Naive B cell (primary cell): ENCODE measurements around the gene MORN1. TPM values are rescaled to one million over a fixed set of nuclear protein-coding genes. Genes with fewer than 3 reads are reported as not detected.

Experiments
- ATAC-seq, 2 donors: fragments of 150-1000 bp; cut with Tn5 transposase; 2 replicates each; pipeline ENCODE4 v1.10.0; 2021; ENCODE audit warnings: low read depth in 2 of 2, mild to moderate bottlenecking in 2 of 2, moderate library complexity in 2 of 2
- DNase-seq: peaks from one replicate; pipeline ENCODE4 v3.0.0; 2022
- H3K27ac Mint-ChIP-seq, 6 donors: one replicate each; pipeline ENCODE4 v1.8.0; 2020 to 2022; ENCODE audit warnings: mild to moderate bottlenecking in 6 of 6, mixed read lengths in 6 of 6, moderate library complexity in 5 of 6, inconsistent platforms in 2 of 6
- H3K27me3 Mint-ChIP-seq, 3 donors: one replicate each; pipeline ENCODE4 v1.8.0; 2021 to 2022; ENCODE audit warnings: mixed read lengths in 3 of 3, mild to moderate bottlenecking in 1 of 3
- H3K36me3 Mint-ChIP-seq, 2 donors: one replicate each; pipeline ENCODE4 v1.8.0; 2020 to 2022; ENCODE audit warnings: mixed read lengths in 2 of 2, inconsistent platforms in 1 of 2, mild to moderate bottlenecking in 1 of 2
- H3K4me1 Mint-ChIP-seq, 3 donors: one replicate each; pipeline ENCODE4 v1.8.0; 2020 to 2022; ENCODE audit warnings: mixed read lengths in 3 of 3, inconsistent platforms in 1 of 3, mild to moderate bottlenecking in 1 of 3, moderate library complexity in 1 of 3
- H3K4me3 Mint-ChIP-seq, 8 donors: one replicate each; pipeline ENCODE4 v1.8.0; 2020 to 2022; ENCODE audit warnings: mild to moderate bottlenecking in 8 of 8, mixed read lengths in 8 of 8, moderate library complexity in 8 of 8, inconsistent platforms in 2 of 8
- H3K9me3 Mint-ChIP-seq, 7 donors: one replicate each; pipeline ENCODE4 v1.8.0; 2020 to 2022; ENCODE audit warnings: mixed read lengths in 7 of 7, mild to moderate bottlenecking in 5 of 7, inconsistent platforms in 2 of 7, moderate library complexity in 1 of 7
- polyA plus RNA-seq, 6 donors: library from polyadenylated mRNA; unstranded; fragments of 300-500 nt; fragmentation: Illumina TruSeq; gene quantifications; one replicate each; pipeline ENCODE4 v1.2.3, GENCODE V29; 2021; ENCODE audit warnings: low read depth in 6 of 6

MORN1 gene
- polyA plus RNA-seq, 6 donors from 2014 or later: 0.29 to 7.1 (median 6.1) TPM

- no peaks in the 10 kb centered on the region for H3K36me3 Mint-ChIP-seq
- DNase-seq: no peak
- H3K27ac Mint-ChIP-seq: peak overlapping the region in 1 of 6 donors; percentile 37
- H3K4me1 Mint-ChIP-seq: peaks cover 10 to 13% (median 12%) of the 10 kb centered on the region in 3 donors
- peak overlapping the region in 1 of 8 donors; percentile 47 for H3K4me3 Mint-ChIP-seq
- no peaks in the 10 kb centered on the region for H3K9me3 Mint-ChIP-seq
- ATAC-seq: no peak
- H3K27me3 Mint-ChIP-seq: no peaks in the 10 kb centered on the region
These were observed 5.6 kb downstream of the MORN1 start for GRCh38 chr1:2385606-2386280.

- ATAC-seq (no peak), DNase-seq (no peak)
- H3K4me1 Mint-ChIP-seq: peaks cover 3 to 13% (median 9%) of the 10 kb centered on the region in 3 donors
- no peak overlapping the region for H3K27ac Mint-ChIP-seq
- H3K36me3 Mint-ChIP-seq: no peaks in the 10 kb centered on the region
- H3K4me3 Mint-ChIP-seq: no peak overlapping the region
- no peaks in the 10 kb centered on the region for H3K9me3 Mint-ChIP-seq
- H3K27me3 Mint-ChIP-seq: no peaks in the 10 kb centered on the region
These were observed 6.3 kb downstream of the MORN1 start for GRCh38 chr1:2384941-2385481.

GRCh38 chr1:2384130-2384860, 7.1 kb downstream of the MORN1 start:
- Mint-ChIP-seq H3K4me1 (peaks cover 8 to 17% (median 9%) of the 10 kb centered on the region in 3 donors), H3K4me3 (no peak overlapping the region), H3K27me3 (no peaks in the 10 kb centered on the region), H3K27ac (peak overlapping the region in 3 of 6 donors; percentile 44 to 81 (median 68)), H3K9me3 (no peaks in the 10 kb centered on the region), H3K36me3 (no peaks in the 10 kb centered on the region)
- ATAC-seq (no peak), DNase-seq (no peak)

GRCh38 chr1:2383576-2383975, 7.8 kb downstream of the MORN1 start:
- no peak for ATAC-seq
- H3K27me3 Mint-ChIP-seq: no peaks in the 10 kb centered on the region
- H3K36me3 Mint-ChIP-seq: no peaks in the 10 kb centered on the region
- DNase-seq: no peak
- peak overlapping the region in 2 of 6 donors; percentile 68 to 81 for H3K27ac Mint-ChIP-seq
- peaks cover 13 to 22% (median 14%) of the 10 kb centered on the region in 3 donors for H3K4me1 Mint-ChIP-seq
- H3K4me3 Mint-ChIP-seq: no peak overlapping the region
- H3K9me3 Mint-ChIP-seq: no peaks in the 10 kb centered on the region

GRCh38 chr1:2382621-2383361, 8.6 kb downstream of the MORN1 start:
- H3K27ac Mint-ChIP-seq: no peak overlapping the region
- peaks cover 13 to 22% (median 14%) of the 10 kb centered on the region in 3 donors for H3K4me1 Mint-ChIP-seq
- H3K9me3 Mint-ChIP-seq: no peaks in the 10 kb centered on the region
- no peaks in the 10 kb centered on the region for H3K27me3 Mint-ChIP-seq
- ATAC-seq: peak in 1 of 2 donors; percentile 21
- no peaks in the 10 kb centered on the region for H3K36me3 Mint-ChIP-seq
- DNase-seq: no peak
- H3K4me3 Mint-ChIP-seq: no peak overlapping the region

- Mint-ChIP-seq H3K27me3 (no peaks in the 10 kb centered on the region), H3K36me3 (no peaks in the 10 kb centered on the region), H3K27ac (peak overlapping the region in 2 of 6 donors; percentile 34 to 51), H3K9me3 (no peaks in the 10 kb centered on the region), H3K4me1 (peaks cover 13 to 22% (median 14%) of the 10 kb centered on the region in 3 donors), H3K4me3 (no peak overlapping the region)
- ATAC-seq (peak; percentile 89 to 95), DNase-seq (peak; percentile 68)
These were observed 9.4 kb downstream of the MORN1 start for GRCh38 chr1:2381741-2382620.

GRCh38 chr1:2380816-2381591, 10.3 kb downstream of the MORN1 start:
- Mint-ChIP-seq H3K4me3 (no peak overlapping the region), H3K9me3 (no peaks in the 10 kb centered on the region), H3K4me1 (peaks cover 13 to 22% (median 14%) of the 10 kb centered on the region in 3 donors), H3K36me3 (no peaks in the 10 kb centered on the region), H3K27ac (peak overlapping the region in 2 of 6 donors; percentile 19 to 68), H3K27me3 (no peaks in the 10 kb centered on the region)
- no peak for ATAC-seq
- DNase-seq: no peak

- peaks cover 13 to 22% (median 14%) of the 10 kb centered on the region in 3 donors for H3K4me1 Mint-ChIP-seq
- no peak for DNase-seq
- H3K27me3 Mint-ChIP-seq: no peaks in the 10 kb centered on the region
- peak in 1 of 2 donors; percentile 24 for ATAC-seq
- H3K36me3 Mint-ChIP-seq: no peaks in the 10 kb centered on the region
- peak overlapping the region in 4 of 8 donors; percentile 9 to 67 (median 46) for H3K4me3 Mint-ChIP-seq
- H3K27ac Mint-ChIP-seq: peak overlapping the region; percentile 30 to 80 (median 66)
- H3K9me3 Mint-ChIP-seq: no peaks in the 10 kb centered on the region
These were observed 11.5 kb downstream of the MORN1 start for GRCh38 chr1:2379733-2380404.

- peaks cover 13 to 22% (median 13%) of the 10 kb centered on the region in 3 donors for H3K4me1 Mint-ChIP-seq
- peak overlapping the region in 5 of 6 donors; percentile 37 to 89 (median 69) for H3K27ac Mint-ChIP-seq
- no peak for ATAC-seq
- no peak for DNase-seq
- no peaks in the 10 kb centered on the region for H3K36me3 Mint-ChIP-seq
- H3K9me3 Mint-ChIP-seq: no peaks in the 10 kb centered on the region
- H3K4me3 Mint-ChIP-seq: peak overlapping the region in 4 of 8 donors; percentile 9 to 72 (median 45)
- H3K27me3 Mint-ChIP-seq: no peaks in the 10 kb centered on the region
These were observed 12.2 kb downstream of the MORN1 start for GRCh38 chr1:2378956-2379732.

GRCh38 chr1:2378441-2378851, 12.9 kb downstream of the MORN1 start:
- ATAC-seq (no peak), DNase-seq (no peak)

More at GRCh38 chr1:2378441-2378851, 12.9 kb downstream of the MORN1 start:
- Mint-ChIP-seq H3K27me3 (no peaks in the 10 kb centered on the region), H3K4me3 (no peak overlapping the region), H3K27ac (no peak overlapping the region), H3K9me3 (no peaks in the 10 kb centered on the region), H3K36me3 (no peaks in the 10 kb centered on the region), H3K4me1 (peaks cover 8 to 19% (median 13%) of the 10 kb centered on the region in 3 donors)
